H1 (cell line): Measurements from ENCODE around the gene PYGL. TPM values are rescaled to one million over a fixed set of nuclear protein-coding genes. Genes with fewer than 3 reads are reported as not detected.

Experiments used
- BACH1 ChIP-seq: IDR thresholded peaks from 2 replicates; pipeline ENCODE4 v1.6.1; 2012; ENCODE audit warnings: low read length, improper control_type of control experiment
- BCL11A ChIP-seq, 2 experiments: IDR thresholded peaks; one replicate each; pipeline ENCODE4 v1.6.1; 2011; ENCODE audit warnings: low read depth in 2 of 2, low read length in 2 of 2, mild to moderate bottlenecking in 2 of 2
- CHD1 ChIP-seq: IDR thresholded peaks from 2 replicates; pipeline ENCODE4 v1.6.1; 2012; ENCODE audit warnings: low read depth, low read length, improper control_type of control experiment
- CREB1 ChIP-seq: IDR thresholded peaks from 2 replicates; pipeline ENCODE4 v1.6.1; 2012; ENCODE audit warnings: inconsistent platforms
- FOSL1 ChIP-seq: IDR thresholded peaks from 2 replicates; pipeline ENCODE4 v1.6.1; 2011; ENCODE audit warnings: mild to moderate bottlenecking, low read depth, low read length, moderate library complexity; ENCODE audit not compliant: insufficient read depth
- GABPA ChIP-seq: IDR thresholded peaks from 2 replicates; pipeline ENCODE4 v1.6.1; 2011; ENCODE audit warnings: mild to moderate bottlenecking, low read length, moderate library complexity, borderline replicate concordance; ENCODE audit not compliant: insufficient read depth
- SIN3A ChIP-seq, 2 experiments: IDR thresholded peaks in 1 of 2; conservative IDR thresholded peaks in 1 of 2; 2 replicates each; pipeline ENCODE4 v1.6.1; 2011 to 2012; ENCODE audit warnings: low read length in 2 of 2, improper control_type of control experiment in 1 of 2, low read depth in 1 of 2, mild to moderate bottlenecking in 1 of 2
- TBP ChIP-seq: IDR thresholded peaks from 2 replicates; pipeline ENCODE4 v1.6.1; 2011; ENCODE audit warnings: low read depth, low read length, improper control_type of control experiment
- polyA plus RNA-seq, 7 experiments: library from polyadenylated mRNA; depleted of rRNA in 3 of 7; stranded (reverse) in 5 of 7; unstranded in 2 of 7; fragments of >200 nt in 5 of 7; fragments of 200-250 nt in 2 of 7; gene quantifications; 1 replicate in 5 of 7; 2 replicates in 1 of 7; 4 replicates in 1 of 7; pipeline versions ENCODE4 v1.2.1 to v1.2.3, GENCODE V29; 2011 to 2013; ENCODE audit warnings: missing spikeins in 2 of 7, mixed read lengths in 2 of 7
- total RNA-seq: library from RNA; stranded (reverse); fragmentation: NEBNext Ultra II Directional; extraction: Animal tissue kit (Norgen Biotek cat#: 25700); gene quantifications from 2 replicates; pipeline ENCODE4 v1.2.1, GENCODE V29; 2021
- TF ChIP-seq, protein P1 (sequence below): fragments of 300-600 bp; sonication (generic); IDR thresholded peaks from 2 replicates; pipeline ENCODE4 v1.7.1; 2012; ENCODE audit warnings: low read length, moderate library complexity, mild to moderate bottlenecking, inconsistent platforms; ENCODE audit not compliant: insufficient replicate concordance
- TF ChIP-seq, protein P2 (sequence below): IDR thresholded peaks from 2 replicates; pipeline ENCODE4 v1.6.1; 2011; ENCODE audit warnings: low read depth, mild to moderate bottlenecking, low read length; ENCODE audit not compliant: insufficient read depth

The PYGL gene
- total and polyA plus RNA-seq, 2 of the 8 experiments (the other 6 are each of a cell fraction or from before 2014, with no cell fraction given): 26.1 to 50.5 TPM

DNA sequence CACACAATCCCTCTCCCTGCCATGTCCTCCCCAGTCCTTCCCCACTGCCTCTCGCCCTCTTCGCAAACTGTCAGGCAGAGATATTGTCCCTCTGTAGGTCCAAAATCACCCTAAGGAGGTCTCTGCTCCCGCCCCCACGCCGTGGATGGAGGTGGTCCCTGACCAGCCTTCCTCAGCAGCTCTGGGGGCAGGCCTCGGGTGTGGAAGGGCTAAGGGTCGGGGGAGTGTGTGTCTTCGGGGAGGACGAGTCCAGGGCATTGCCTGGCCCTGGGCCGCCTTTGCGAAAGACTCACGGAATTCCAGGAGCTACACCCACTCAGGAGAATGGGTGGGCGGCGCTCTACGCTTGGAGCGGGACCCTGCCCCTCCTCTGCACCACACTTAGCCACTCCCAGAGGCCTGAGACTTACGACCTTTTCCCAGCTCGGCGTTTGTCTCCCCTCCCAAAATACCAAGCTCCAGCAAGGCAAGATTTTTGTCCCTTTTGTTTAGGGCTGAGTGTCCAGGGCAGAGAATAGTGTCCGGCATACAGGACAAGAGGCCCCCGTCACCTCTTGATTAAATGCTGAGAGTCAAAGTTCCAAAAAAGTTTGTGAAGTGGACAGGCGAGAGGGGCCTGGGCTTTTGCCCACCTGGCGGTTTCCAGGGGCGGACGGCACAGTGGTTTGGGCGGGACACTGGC lies 881 bp downstream of the PYGL start (continued):
- TF ChIP-seq, protein P1, sequence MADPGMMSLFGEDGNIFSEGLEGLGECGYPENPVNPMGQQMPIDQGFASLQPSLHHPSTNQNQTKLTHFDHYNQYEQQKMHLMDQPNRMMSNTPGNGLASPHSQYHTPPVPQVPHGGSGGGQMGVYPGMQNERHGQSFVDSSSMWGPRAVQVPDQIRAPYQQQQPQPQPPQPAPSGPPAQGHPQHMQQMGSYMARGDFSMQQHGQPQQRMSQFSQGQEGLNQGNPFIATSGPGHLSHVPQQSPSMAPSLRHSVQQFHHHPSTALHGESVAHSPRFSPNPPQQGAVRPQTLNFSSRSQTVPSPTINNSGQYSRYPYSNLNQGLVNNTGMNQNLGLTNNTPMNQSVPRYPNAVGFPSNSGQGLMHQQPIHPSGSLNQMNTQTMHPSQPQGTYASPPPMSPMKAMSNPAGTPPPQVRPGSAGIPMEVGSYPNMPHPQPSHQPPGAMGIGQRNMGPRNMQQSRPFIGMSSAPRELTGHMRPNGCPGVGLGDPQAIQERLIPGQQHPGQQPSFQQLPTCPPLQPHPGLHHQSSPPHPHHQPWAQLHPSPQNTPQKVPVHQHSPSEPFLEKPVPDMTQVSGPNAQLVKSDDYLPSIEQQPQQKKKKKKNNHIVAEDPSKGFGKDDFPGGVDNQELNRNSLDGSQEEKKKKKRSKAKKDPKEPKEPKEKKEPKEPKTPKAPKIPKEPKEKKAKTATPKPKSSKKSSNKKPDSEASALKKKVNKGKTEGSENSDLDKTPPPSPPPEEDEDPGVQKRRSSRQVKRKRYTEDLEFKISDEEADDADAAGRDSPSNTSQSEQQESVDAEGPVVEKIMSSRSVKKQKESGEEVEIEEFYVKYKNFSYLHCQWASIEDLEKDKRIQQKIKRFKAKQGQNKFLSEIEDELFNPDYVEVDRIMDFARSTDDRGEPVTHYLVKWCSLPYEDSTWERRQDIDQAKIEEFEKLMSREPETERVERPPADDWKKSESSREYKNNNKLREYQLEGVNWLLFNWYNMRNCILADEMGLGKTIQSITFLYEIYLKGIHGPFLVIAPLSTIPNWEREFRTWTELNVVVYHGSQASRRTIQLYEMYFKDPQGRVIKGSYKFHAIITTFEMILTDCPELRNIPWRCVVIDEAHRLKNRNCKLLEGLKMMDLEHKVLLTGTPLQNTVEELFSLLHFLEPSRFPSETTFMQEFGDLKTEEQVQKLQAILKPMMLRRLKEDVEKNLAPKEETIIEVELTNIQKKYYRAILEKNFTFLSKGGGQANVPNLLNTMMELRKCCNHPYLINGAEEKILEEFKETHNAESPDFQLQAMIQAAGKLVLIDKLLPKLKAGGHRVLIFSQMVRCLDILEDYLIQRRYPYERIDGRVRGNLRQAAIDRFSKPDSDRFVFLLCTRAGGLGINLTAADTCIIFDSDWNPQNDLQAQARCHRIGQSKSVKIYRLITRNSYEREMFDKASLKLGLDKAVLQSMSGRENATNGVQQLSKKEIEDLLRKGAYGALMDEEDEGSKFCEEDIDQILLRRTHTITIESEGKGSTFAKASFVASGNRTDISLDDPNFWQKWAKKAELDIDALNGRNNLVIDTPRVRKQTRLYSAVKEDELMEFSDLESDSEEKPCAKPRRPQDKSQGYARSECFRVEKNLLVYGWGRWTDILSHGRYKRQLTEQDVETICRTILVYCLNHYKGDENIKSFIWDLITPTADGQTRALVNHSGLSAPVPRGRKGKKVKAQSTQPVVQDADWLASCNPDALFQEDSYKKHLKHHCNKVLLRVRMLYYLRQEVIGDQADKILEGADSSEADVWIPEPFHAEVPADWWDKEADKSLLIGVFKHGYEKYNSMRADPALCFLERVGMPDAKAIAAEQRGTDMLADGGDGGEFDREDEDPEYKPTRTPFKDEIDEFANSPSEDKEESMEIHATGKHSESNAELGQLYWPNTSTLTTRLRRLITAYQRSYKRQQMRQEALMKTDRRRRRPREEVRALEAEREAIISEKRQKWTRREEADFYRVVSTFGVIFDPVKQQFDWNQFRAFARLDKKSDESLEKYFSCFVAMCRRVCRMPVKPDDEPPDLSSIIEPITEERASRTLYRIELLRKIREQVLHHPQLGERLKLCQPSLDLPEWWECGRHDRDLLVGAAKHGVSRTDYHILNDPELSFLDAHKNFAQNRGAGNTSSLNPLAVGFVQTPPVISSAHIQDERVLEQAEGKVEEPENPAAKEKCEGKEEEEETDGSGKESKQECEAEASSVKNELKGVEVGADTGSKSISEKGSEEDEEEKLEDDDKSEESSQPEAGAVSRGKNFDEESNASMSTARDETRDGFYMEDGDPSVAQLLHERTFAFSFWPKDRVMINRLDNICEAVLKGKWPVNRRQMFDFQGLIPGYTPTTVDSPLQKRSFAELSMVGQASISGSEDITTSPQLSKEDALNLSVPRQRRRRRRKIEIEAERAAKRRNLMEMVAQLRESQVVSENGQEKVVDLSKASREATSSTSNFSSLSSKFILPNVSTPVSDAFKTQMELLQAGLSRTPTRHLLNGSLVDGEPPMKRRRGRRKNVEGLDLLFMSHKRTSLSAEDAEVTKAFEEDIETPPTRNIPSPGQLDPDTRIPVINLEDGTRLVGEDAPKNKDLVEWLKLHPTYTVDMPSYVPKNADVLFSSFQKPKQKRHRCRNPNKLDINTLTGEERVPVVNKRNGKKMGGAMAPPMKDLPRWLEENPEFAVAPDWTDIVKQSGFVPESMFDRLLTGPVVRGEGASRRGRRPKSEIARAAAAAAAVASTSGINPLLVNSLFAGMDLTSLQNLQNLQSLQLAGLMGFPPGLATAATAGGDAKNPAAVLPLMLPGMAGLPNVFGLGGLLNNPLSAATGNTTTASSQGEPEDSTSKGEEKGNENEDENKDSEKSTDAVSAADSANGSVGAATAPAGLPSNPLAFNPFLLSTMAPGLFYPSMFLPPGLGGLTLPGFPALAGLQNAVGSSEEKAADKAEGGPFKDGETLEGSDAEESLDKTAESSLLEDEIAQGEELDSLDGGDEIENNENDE: no peak
- TF ChIP-seq CREB1 (no peak), CHD1 (no peak), GABPA (no peak), SIN3A (conservative IDR thresholded peaks at IDR 0.05 in 1 of 2, IDR thresholded peaks at IDR 0.05 in 1 of 2; ENCODE audit: low read depth in 1 of 2, low read length in 2 of 2) (no peak; a peak in 1 of 4 replicates), FOSL1 (no peak), TBP (no peak), BCL11A (IDR thresholded peaks at IDR 0.05; ENCODE audit: low read depth in 2 of 2, low read length in 2 of 2) (no peak), BACH1 (peak; percentile 39; the same call in 1 of the 2 replicates)
- TF ChIP-seq, protein P2, sequence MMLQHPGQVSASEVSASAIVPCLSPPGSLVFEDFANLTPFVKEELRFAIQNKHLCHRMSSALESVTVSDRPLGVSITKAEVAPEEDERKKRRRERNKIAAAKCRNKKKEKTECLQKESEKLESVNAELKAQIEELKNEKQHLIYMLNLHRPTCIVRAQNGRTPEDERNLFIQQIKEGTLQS: no peak
